B cell (primary cell): Measurements from ENCODE around the gene VILL.

Source experiments
- CTCF ChIP-seq: fragments of 200-600 bp; IDR thresholded peaks from one replicate; pipeline ENCODE4 v1.8.0; 2022; ENCODE audit warnings: antibody characterized with exemption, mild to moderate bottlenecking
- EZH2 ChIP-seq: IDR thresholded peaks from 2 replicates; pipeline ENCODE4 v1.6.1; 2012; ENCODE audit warnings: borderline replicate concordance, low read depth, mild to moderate bottlenecking, moderate library complexity, low read length; ENCODE audit not compliant: insufficient read depth, poor library complexity, severe bottlenecking

- TF ChIP-seq CTCF: no peak
- no peak for TF ChIP-seq EZH2
Measured at GRCh38 chr3:38021196-38021595, 30.6 kb downstream of the VILL start.
